ENCODE data around the gene CNTNAP5. TPM values are rescaled to one million over a fixed set of nuclear protein-coding genes. Genes with fewer than 3 reads are reported as not detected.

CNTNAP5 gene
- total RNA-seq, 3 donors from 2014 or later = 3.3 TPM; not detected in 2

DNA sequence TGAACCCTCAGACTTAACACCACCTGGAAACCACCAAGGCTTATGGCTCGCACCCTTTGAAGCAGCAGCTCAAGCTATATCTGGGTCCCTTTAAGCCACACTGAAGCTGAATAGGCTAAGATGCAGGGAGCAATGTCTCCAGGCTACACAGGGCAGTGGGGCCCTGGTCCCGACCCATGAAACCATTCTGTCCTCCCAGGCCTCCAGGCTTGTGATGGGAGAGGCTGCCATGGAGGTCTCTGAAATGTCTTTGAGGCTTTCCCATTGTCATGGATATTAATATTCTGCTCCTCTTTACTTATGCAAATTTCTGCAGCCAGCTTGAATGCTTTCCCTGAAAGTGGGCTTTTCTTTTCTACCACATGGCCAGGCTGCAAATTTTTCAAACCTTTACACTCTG is 608.7 kb downstream of the CNTNAP5 start:
- no peaks in the 10 kb centered on the region for H3K9me3 ChIP-seq
- H3K4me3 ChIP-seq = no peak overlapping the region
- no peak for DNase-seq
- no peak for ATAC-seq
- H3K4me1 ChIP-seq (ENCODE audit: low read depth) = no peaks in the 10 kb centered on the region
- no peaks in the 10 kb centered on the region for H3K36me3 ChIP-seq (ENCODE audit: low read depth)
- TF ChIP-seq, protein P1, sequence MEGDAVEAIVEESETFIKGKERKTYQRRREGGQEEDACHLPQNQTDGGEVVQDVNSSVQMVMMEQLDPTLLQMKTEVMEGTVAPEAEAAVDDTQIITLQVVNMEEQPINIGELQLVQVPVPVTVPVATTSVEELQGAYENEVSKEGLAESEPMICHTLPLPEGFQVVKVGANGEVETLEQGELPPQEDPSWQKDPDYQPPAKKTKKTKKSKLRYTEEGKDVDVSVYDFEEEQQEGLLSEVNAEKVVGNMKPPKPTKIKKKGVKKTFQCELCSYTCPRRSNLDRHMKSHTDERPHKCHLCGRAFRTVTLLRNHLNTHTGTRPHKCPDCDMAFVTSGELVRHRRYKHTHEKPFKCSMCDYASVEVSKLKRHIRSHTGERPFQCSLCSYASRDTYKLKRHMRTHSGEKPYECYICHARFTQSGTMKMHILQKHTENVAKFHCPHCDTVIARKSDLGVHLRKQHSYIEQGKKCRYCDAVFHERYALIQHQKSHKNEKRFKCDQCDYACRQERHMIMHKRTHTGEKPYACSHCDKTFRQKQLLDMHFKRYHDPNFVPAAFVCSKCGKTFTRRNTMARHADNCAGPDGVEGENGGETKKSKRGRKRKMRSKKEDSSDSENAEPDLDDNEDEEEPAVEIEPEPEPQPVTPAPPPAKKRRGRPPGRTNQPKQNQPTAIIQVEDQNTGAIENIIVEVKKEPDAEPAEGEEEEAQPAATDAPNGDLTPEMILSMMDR (IDR thresholded peaks at IDR 0.05) = no peak
- intact Hi-C loops (cut with DNase I, micrococcal nuclease) = no loop called here

GRCh38 chr2:124639524-124639923 is 614.4 kb downstream of the CNTNAP5 start:
- no peak overlapping the region for H3K4me3 ChIP-seq
- TF ChIP-seq, protein P1 (IDR thresholded peaks at IDR 0.05) = no peak
- ATAC-seq (no peak), DNase-seq (no peak)
- H3K9me3 ChIP-seq = no peaks in the 10 kb centered on the region
- no peaks in the 10 kb centered on the region for H3K36me3 ChIP-seq (ENCODE audit: low read depth)
- no peaks in the 10 kb centered on the region for H3K4me1 ChIP-seq (ENCODE audit: low read depth)
- intact Hi-C loops (cut with DNase I, micrococcal nuclease) = no loop called here

- ATAC-seq (no peak), DNase-seq (no peak)
- TF ChIP-seq, protein P1 (IDR thresholded peaks at IDR 0.05) = no peak
- intact Hi-C loops (cut with DNase I, micrococcal nuclease) = no loop called here
- Histone ChIP-seq H3K4me1 (ENCODE audit: low read depth) (no peaks in the 10 kb centered on the region), H3K4me3 (no peak overlapping the region), H3K9me3 (no peaks in the 10 kb centered on the region), H3K36me3 (ENCODE audit: low read depth) (no peaks in the 10 kb centered on the region)
Observed at GRCh38 chr2:124640221-124640750, 615.2 kb downstream of the CNTNAP5 start.

DNA sequence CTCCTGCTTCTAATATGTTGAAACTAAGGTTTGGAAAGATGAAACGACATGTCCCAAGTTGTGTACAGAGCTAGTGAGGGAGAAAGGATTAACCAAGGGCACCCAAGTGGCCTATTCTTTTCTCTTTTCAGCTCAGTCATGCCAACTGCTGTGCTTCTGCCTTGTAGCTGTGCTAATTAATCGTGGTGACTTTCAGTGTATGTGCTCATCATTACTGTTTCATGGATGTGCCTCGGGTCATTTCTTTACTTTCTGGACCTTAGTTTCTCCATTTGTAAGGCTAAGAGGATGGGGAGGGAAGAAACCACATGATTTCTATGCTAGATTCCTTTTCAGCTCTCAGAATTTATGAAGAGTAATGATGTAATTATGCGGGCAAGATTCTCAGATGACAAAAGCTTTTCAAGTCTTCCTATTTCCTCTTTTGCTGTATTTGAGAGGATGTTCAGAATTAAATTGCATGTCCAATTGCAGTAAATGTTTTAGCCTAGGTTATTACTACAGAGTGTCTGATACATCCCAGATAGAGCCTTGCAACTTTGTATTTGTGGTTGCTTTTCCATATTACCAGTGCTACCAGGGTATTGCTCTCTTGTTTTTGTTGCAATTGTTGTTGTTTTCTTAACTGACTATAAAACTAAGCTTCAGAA is 621.2 kb downstream of the CNTNAP5 start:
- H3K9me3 ChIP-seq = no peaks in the 10 kb centered on the region
- intact Hi-C loops (cut with DNase I, micrococcal nuclease) = no loop called here
- TF ChIP-seq, protein P1 (IDR thresholded peaks at IDR 0.05) = no peak
- H3K36me3 ChIP-seq (ENCODE audit: low read depth) = no peaks in the 10 kb centered on the region
- no peak for DNase-seq
- no peaks in the 10 kb centered on the region for H3K4me1 ChIP-seq (ENCODE audit: low read depth)
- no peak overlapping the region for H3K4me3 ChIP-seq
- ATAC-seq = no peak

GRCh38 chr2:124647245-124647644 is 622.2 kb downstream of the CNTNAP5 start:
- intact Hi-C loops (cut with DNase I, micrococcal nuclease) = no loop called here
- no peak for DNase-seq
- ATAC-seq = no peak
- Histone ChIP-seq H3K9me3 (no peaks in the 10 kb centered on the region), H3K4me3 (no peak overlapping the region), H3K4me1 (ENCODE audit: low read depth) (no peaks in the 10 kb centered on the region), H3K36me3 (ENCODE audit: low read depth) (no peaks in the 10 kb centered on the region)
- TF ChIP-seq, protein P1 (IDR thresholded peaks at IDR 0.05) = no peak
